NCI-H1694 (cell line): ENCODE results near the gene SPATS2L.

ENCODE experiments used
- DNase-seq: peaks from one replicate; lab custom pipeline; 2025; lab: John Stamatoyannopoulos, UW

The SPATS2L gene

GRCh38 chr2:200506679-200507078 is 200.2 kb downstream of the SPATS2L start:
- no peak for DNase-seq

GRCh38 chr2:200507179-200507578 is 200.7 kb downstream of the SPATS2L start:
- DNase-seq = no peak

- DNase-seq = peak; percentile 2
Observed at GRCh38 chr2:200509235-200509611, 202.7 kb downstream of the SPATS2L start.

- DNase-seq = peak; percentile 58
Observed at GRCh38 chr2:200509612-200510433, 203.3 kb downstream of the SPATS2L start, which contains the start of gene KCTD18. KCTD18 (minus strand) TSS chr2:200510068; CDS start chr2:200507016, 3,052 bp downstream.

GRCh38 chr2:200515155-200515554 is 208.7 kb downstream of the SPATS2L start:
- no peak for DNase-seq

- DNase-seq = no peak
Observed at GRCh38 chr2:200523158-200523557, 216.7 kb downstream of the SPATS2L start.

GRCh38 chr2:200523604-200524003 is 217.1 kb downstream of the SPATS2L start:
- DNase-seq = no peak

GRCh38 chr2:200525066-200525465 is 218.6 kb downstream of the SPATS2L start:
- no peak for DNase-seq

- DNase-seq = no peak
Observed at GRCh38 chr2:200525551-200525881, 219.0 kb downstream of the SPATS2L start.

- DNase-seq = peak; percentile 95
Observed at GRCh38 chr2:200525882-200526651, 219.6 kb downstream of the SPATS2L start, which contains the start of gene SGO2. SGO2 (plus strand) TSS chr2:200526207; CDS start chr2:200532976, 6,769 bp downstream.

- no peak for DNase-seq
Observed at GRCh38 chr2:200528228-200528627, 221.7 kb downstream of the SPATS2L start.
